ENCODE results near the gene DOK6. TPM values are rescaled to one million over a fixed set of nuclear protein-coding genes. Genes with fewer than 3 reads are reported as not detected.
"Not testable (repeated sequence)": the region's sequence is repeated elsewhere in the genome, so short reads cannot be mapped to it uniquely, and the experiment has no call there.

Gene DOK6
- polyA plus RNA-seq, 5 donors = 7.6 to 17.5 (median 13.6) TPM

DNA sequence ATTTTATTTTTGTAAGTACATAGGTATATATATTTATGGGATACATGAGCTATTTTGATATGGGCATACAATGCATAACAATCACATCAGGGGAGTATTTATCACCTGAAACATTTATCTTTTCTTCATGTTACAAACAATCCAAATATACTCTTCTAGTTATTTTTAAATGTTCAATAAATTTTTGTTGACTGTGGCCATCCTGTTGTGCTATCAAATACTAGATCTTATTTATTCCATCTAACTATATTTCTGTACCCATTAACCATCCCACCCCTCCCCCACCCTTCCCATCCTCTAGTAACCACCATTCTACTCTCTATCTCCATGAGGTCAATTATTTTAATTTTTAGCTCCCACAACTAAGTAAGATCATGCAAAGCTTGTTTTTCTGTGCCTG, 390.0 kb downstream of the DOK6 start:
- no peak for DNase-seq

DNA sequence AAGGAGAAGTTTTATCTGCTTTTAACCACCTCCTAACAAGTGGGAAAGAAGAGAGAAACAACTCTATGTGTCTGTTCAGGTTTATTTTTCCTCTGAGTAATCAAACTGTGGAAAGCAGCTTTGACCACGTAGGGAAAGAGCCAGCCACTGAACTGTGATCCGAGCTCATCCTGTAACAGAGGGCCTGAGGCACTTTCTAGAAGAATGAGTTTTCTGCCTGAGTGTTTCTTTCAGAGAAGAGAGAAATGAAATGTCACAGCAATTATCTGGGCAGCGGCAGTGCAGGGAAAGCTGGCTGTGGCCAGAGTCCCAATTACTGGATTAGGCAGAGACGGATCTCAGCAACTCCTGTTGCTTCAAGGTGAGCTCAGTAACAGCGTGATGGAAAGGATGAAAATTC, 395.1 kb downstream of the DOK6 start:
- DNase-seq = no peak

DNA sequence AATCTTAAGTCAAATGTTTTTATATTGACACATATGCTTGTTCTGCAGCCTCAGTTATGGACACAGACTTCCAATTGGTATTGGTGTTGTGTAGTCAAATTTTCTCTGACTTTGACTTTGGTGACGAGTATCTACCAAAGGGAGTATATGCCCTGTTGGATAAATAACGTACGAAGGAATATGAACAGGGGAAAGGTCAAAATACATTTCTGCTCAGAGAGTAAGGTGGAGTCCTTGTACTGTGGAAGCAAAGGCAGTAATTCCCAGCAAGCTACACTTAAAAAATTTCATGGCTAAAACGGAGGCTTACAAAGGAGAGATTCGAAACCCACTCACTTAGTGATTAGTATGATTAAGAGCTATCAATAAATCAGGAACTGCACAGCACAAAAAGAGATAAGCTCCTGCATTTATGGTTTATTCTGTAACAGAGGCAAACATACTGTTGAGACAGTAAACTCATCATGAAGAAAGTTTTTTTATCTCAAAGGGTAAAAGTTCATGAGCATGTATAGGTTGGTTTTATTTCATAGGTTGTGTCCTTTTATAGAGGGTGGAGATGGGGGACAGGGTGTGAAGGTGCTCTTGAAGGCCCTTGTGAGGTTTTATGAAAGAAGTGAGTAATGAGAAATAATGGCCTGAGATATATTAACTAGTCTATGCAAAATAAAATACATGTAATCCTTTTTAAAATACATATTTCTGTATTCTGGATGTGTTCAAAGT, 404.3 kb downstream of the DOK6 start:
- DNase-seq = no peak

DNA sequence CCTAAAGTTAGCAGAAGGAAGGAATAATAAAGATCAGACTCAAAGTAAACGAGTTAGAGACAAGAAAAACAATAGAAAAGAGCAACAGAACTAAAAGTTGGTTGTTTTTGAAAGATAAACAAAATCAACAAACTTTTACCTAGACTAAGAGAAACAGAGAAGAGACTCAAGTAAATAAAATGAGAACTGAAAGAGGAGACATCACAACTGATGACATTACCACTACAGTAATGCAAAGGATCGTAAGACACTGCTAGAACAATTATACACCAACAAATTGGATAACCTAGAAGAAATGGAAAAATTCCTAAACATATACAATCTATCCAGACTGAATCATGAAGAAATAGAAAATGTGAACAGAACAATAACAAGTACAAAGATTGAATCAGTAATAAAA, 407.7 kb downstream of the DOK6 start:
- DNase-seq = no peak

DNA sequence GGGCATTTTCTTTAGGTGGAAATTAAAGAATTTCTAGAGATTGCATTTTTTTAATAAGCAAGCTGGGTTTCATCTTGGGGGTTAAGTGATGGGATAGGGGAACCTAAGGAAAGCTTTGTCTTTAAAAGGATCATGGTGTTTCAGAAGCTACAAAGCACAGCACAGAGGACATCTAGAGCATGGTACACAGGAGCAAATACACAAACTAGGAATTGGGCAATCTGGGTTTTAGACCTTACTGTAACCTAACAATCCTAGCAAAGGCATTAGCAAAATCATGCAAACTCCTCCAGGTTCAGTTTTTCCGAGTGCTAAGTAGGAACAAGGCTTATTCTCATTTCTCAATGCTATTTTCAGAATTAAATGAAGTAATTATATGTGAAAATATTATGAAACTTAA, 412.9 kb downstream of the DOK6 start:
- DNase-seq = no peak

DNA sequence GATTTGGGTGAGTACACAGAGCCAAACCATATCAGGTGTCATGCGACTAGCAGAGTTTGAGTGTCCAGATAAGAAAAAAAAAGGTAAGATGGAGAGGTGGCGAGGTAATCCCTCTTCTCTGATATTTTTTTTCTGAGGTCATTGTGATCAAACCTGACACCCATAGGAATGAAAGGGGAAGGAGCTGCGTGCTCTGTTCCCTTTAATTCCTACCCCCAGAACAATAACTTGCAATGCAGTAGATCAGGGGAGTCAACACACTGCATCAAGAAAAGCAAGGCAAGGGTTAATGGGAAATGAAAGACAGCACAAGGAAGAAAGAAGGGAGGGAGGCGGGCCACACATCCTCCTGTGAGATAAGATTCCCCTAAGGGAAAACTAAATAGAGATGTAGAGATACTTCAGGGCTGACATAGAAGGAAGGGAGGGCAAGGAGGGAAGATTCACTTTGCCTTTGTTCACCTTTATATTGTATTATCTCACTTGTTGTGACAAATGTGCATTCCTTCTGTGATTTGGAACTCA, 414.2 kb downstream of the DOK6 start:
- no peak for DNase-seq

DNA sequence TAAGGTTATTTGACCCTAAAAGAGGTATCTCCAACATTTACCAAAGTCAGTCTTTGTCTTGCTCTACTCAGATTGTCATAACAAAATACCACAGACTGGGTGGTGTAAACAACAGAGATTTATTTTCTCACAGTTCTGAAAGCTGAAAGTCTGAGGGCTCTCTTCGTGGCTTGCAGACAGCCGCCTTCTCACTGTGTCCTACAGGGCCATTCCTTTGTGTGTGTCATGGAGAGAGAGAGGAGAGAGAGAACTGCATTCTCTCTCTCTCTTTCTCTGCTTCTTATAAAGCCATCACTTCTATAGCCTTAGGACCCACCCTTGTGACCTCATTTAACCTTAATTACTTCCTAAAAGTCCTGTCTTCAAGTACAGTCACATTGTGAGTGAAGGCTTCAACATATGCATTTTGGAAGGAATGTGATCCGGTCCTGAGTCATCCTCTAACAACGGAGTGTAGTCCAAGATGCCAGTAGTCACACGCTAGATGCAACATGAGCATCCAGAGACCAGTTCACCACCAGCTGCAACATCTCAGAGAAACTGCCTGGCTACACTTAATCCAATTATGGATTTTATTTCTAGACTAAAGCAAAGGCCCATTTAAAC, 416.8 kb downstream of the DOK6 start:
- DNase-seq = peak; percentile 33 to 56

DNA sequence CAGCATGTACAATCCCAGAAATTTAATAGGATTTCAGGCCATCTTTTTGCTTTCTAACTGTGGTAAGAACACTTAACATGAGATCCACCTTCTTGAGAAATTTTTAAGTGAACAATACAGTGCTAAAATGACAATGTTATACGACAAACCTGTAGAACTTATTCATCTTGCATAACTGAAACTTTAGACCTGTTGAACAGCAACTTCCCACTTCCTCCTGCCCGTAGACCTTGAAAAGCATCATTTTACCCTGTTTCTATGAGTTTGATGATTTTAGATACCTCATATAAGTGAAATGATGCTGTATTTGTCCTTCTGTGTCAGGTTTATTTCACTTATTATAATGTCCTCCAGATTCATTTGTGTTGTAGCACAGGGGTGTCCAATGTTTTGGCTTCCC, 418.8 kb downstream of the DOK6 start:
- DNase-seq = no peak

DNA sequence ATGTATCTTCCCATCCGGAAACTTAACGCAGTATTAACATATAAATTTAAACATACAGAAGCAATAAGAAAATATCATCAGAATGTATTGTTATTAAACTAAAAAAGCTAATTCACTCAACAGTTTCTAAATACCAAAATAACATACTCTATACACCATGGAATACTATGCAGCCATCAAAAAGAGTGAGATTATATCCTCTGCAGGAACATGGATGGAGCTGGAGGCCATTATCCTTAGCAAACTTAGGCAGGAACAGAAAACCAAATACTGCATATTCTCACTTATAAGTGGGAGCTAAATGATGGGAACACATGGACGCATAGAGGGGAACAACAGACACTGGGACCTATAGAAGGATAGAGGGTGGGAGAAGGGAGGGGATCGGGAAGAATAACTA, 419.9 kb downstream of the DOK6 start:
- no peak for DNase-seq

DNA sequence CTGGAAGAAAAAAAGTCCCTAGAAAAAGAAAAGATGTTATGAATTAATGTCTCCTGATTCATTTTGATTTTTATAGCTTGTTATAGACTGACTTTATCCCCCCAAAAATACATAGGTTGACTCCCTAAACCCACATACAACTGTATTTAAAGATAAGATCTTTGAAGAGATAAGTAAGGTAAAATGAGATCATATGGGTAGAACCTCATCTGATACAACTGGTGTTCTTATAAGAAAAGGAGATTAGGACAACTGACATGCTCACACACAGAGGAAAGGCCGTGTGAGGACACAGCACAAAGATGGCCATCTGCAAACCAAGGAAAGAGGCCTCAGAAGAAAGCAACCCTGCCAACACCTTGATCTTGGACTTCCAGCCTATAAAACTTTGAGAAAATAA, 429.5 kb downstream of the DOK6 start:
- no peak for DNase-seq

DNA sequence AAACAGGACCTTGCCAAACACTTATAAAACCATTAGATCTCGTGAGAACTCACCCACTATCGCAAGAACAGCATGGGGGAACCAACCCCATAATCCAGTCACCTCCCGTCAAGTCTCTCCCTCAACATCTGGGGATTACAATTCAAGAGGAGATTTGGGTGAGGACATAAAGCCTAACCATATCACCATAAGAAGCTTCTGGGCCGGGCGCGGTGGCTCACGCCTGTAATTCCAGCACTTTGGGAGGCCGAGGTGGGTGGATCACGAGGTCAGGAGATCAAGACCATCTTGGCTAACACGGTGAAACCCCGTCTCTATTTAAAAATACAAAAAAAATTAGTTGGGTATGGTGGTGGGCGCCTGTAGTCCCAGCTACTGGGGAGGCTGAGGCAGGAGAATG, 434.3 kb downstream of the DOK6 start:
- not testable (repeated sequence) for DNase-seq

DNA sequence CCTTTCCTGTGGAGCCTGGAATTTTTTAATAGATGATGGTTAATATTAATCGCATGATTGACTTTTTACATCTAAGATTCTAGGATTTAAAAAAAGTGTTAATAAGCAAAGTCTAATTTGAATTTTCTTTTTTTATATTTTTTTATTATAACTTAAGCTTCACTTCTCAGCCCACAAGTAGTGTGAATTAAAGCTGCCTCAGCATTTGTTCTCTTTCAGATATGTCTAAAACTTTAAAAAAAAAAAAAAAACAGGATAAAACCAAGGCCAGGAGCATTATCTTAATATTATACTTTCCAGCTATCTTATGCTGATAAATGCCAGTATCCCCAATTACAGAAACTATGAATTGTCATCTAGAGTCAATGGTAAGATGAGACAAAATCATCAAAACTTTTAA, 437.3 kb downstream of the DOK6 start:
- no peak for DNase-seq

DNA sequence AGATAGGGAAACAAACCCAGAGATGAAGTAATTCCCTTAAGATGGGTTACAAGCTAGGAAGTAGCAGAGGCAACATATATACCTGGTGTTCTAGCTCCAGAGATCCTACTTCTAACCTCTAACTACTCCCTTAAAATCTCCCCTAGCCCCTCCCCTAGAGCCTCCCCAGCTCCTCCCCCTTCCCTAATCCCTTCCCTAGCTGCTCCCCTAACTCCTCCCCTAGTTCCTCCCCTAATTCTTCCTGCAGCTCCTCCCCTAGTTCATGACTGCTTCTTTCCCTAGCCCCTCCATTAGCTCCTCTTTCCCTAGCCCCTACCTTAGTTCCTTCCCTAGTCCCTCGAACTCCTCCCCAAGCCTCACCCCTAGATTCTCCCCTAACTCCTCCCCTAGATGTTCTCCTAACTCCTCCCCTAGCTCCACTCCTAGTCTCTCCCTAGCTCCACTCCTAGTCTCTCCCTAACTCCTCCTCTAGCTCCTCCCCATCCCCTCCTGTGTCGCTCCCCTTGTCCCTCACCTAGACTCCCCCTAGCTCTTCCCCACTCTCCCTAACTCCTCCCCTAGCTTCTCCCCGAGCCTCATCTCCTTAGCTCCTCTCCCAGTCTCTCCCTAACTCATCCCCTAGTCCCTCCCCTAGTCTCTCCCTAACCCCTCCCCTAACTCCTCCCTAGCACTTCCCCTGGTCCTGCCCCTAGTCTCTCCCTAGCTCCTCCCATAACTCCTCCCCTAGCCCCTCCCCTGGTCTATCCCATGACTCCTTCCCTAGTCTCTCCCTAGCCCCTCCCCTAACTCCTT, 438.1 kb downstream of the DOK6 start:
- DNase-seq = no peak

DNA sequence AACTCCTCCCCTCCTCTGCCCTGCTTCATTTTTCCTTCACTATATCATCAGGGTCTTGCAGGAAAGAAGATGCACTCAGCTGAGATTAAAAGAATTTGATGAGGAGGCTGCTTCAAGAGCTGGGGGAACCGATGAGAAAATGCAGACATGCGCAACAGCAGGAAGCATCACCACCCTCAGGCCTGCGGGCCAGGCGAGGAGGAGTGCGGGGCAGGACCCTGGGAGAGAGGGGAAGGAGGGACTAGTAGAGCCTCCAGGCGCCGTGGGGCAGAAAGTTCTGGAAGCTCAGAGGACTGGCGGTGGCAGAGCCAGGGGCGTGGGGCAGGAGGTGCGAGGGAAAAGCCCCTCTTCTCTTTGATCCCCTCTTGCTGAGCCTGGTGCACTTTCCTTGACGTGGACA, 438.8 kb downstream of the DOK6 start:
- no peak for DNase-seq

DNA sequence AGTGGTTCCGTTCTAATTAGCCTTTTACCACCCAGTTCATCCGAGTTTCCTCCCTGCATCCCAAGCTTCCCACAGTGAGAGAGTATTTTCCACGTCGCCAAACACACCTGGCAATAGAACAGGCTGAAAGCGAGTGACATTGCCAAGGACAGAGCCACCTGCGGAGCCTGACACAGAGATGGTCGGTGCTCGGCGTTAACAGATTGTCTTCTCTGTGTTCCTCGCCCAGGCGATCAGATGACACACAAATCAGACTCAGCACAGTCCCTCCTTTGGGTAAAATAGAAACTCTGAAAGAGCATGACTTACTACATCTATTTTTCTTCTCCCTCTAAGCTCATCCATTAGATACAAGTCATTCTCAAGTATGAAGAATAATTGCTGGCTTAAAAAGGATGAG, 439.3 kb downstream of the DOK6 start:
- no peak for DNase-seq

DNA sequence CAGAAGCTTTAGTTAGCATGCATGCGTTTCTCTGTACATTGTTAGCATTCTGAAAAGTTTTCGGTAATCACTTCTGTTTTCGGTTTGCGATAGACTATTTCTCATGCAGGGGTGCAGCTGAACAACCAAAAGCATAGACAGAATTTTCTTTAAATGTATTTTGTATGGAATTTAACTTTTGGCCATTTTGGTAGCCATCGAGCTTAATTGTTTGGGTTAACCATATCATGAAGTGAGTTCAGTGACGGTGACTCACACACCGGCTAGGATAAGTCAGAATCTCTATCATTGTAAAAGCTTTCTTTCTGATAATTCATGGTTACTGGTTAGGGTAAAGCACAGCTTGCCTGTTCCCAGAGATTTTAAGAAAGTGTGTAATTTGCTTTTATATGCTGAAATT, 439.8 kb downstream of the DOK6 start:
- no peak for DNase-seq

DNA sequence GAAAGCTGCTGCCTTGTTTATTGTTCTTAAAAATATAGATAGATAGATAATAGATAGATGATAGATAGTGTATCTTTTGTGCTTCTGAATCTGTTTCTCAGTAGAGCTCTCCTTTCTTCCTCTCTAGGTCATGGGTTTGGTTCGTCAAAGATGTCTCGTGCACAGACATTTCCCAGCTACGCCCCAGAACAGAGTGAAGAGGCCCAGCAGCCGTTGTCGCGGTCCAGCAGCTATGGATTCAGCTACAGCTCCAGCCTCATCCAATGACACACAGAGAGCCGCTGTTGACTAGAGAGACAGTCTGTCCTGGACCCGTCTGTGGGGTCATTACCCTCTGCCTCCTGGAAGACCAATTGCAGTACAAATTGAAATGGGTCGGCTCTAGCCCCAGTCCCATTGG, 440.4 kb downstream of the DOK6 start:
- DNase-seq = no peak

DNA sequence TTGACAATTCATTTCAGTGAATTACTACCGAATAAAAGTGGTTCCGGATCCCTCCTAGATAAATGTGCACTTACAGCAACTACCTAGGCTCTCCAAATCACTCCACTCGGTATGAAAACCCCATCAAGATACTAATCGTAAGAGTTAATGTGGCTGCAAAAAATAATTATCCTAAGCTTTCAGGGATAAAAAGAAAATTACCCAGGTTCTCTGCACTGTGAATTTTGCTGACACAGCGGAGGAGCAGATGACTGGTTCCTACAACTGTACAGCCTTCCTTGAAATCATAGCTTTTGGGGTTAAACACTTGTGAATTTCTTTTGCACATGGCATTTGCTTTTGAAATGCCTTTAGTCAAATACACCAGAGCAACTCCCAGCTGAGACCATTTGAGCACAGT, 442.3 kb downstream of the DOK6 start:
- DNase-seq = no peak

DNA sequence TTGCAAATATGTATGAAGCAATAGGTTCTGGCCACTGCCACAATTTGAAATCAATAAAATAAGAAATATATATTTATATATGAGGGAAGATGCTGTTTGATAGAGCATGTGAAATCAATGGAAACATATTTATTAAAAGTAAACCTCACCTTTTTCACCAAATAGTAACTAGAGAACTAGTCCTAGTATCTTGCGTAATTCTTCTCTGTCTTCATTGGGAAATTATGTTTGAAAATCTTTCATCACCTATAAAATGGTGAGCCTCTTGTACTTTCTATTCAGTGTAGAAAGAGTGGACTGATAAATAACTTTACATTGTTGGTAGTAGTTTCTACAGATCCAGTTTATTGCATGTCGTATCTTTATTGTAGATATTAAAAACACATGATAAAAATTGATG, 444.0 kb downstream of the DOK6 start:
- DNase-seq = no peak

DNA sequence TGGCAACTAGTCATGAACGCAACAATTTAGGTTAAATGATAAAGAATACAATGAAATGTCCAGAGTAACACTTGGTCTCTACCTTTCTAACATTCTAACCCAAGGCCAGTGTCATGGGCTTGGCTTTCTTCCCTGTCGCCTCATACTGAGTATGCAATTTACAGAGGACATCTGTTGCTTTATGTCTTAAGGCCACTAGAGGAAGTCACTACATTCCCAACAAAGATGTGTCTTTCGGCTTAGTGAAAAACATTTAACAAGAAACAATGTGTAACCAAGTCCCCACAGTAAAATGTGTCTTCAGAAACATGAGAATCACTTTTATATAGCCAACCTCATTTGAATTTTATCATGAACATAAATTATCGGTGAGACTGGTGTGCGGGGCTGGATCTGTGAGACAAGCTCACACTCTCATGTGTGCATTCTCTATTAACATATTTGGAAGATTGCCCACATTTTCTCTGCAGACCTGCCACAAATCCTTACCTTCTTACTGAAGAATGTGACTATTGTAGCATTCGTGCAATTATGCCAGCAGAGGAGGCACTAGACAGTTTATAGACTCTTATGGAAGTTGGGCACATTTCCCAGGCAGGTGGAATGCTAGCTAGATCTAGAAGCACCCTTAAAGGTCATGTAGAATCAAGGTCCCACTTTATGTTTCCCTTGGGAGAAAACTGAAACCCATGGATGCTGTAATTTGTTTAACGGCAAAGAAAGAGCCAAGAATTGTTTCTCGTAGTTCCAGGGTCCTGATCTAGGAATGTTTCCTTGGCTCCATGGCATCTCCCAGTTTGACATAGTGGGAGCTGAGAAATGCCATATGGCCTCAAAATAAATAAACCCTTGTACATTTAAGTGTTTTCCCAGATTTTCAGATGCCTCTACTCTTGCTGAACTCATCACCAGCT, 445.2 kb downstream of the DOK6 start:
- DNase-seq = peak; percentile 79 to 81

DNA sequence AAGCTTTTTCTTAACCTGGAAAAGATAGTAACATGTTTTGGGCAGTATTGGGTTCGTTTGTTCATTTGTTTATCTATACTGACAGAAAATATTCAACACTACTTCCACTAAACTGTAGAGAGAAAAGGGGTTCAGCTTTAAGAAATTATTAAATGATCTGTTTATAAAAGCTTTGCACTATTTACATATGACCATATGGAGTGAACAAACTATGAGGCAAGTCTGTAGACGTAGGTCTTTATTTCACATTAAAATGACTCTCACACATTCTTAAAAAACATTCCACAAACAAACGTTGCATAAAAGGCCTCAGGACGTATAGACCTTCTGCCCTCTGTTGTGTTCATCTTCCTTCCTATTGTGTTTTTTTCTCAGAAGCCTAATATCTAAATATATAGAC, 452.4 kb downstream of the DOK6 start:
- peak in 1 of 2 donors; percentile 21 for DNase-seq

DNA sequence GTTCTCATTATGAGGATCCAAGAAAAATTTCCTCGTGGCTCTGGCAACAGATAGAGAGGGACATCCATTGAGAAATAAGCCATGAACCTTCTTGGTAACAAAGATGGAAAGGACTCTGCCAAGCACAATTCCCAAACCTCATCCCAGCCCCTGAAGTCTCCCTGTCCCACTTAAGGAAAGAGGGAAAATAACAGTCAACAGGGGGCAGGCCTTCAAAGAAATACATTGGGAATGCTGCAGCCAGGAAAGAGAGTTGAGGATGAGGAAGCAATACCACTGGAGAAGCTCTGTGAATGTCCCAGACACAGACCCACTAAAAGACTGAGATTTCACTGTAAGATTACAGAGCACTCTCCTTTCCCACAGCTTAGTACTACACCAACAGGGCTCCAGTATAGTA, 453.8 kb downstream of the DOK6 start:
- no peak for DNase-seq

Measured in right lung (tissue), 5 donors.